OCI-LY7 (cell line): ENCODE data around the gene KDELR1. TPM values are rescaled to one million over a fixed set of nuclear protein-coding genes. Genes with fewer than 3 reads are reported as not detected.

Source experiments
- BruUV-seq: library from RNA; stranded (reverse); fragments of 400-500 nt; replicated peaks from 2 replicates; lab custom pipeline; 2021; lab: Mats Ljungman, UMichigan
- CTCF ChIA-PET: fragments of 300-600 bp; sonication (Branson Sonifier 250); formaldehyde crosslinking; loops from one replicate; lab custom pipeline; 2022; ENCODE audit warnings: antibody characterized with exemption; ENCODE audit not compliant: unreplicated experiment; lab: Charles Lee
- POLR2A ChIA-PET: fragments of 300-600 bp; sonication (Branson Sonifier 250); formaldehyde crosslinking; loops from one replicate; lab custom pipeline; 2022; ENCODE audit warnings: antibody characterized with exemption; lab: Charles Lee
- DNase-seq: peaks from one replicate; pipeline ENCODE4 v3.0.0-alpha.2; 2015; ENCODE audit warnings: low spot score
- H2AFZ ChIP-seq: fragments of 200-600 bp; sonication (generic), shearing (Covaris generic); 2 replicates; pipeline ENCODE4 v1.6.1; 2014; ENCODE audit warnings: mild to moderate bottlenecking, antibody characterized with exemption, low read length, moderate library complexity
- H3K27ac ChIP-seq: fragments of 200-600 bp; sonication (generic); 2 replicates; pipeline ENCODE4 v1.5.1; 2014; ENCODE audit warnings: mixed run types, low read depth, mild to moderate bottlenecking, moderate library complexity, low read length, inconsistent platforms; ENCODE audit not compliant: poor library complexity, severe bottlenecking
- H3K36me3 ChIP-seq: fragments of 200-600 bp; sonication (generic); 2 replicates; pipeline ENCODE4 v1.6.1; 2014; ENCODE audit warnings: mild to moderate bottlenecking, antibody characterized with exemption, low read length, moderate library complexity, mixed read lengths; ENCODE audit not compliant: insufficient read depth
- H3K4me1 ChIP-seq: fragments of 200-600 bp; sonication (generic); 2 replicates; pipeline ENCODE4 v1.5.1; 2014; ENCODE audit warnings: mild to moderate bottlenecking, low read length; ENCODE audit not compliant: insufficient read depth, poor library complexity, severe bottlenecking
- H3K4me2 ChIP-seq: fragments of 200-600 bp; sonication (generic); 2 replicates; pipeline ENCODE4 v1.6.1; 2014; ENCODE audit warnings: mild to moderate bottlenecking, low read length
- H3K4me3 ChIP-seq: fragments of 200-600 bp; sonication (generic); 2 replicates; pipeline ENCODE4 v1.5.1; 2014; ENCODE audit warnings: mild to moderate bottlenecking, low read depth, low read length; ENCODE audit not compliant: poor library complexity, severe bottlenecking
- H3K79me2 ChIP-seq: fragments of 200-600 bp; sonication (generic); 2 replicates; pipeline ENCODE4 v1.6.1; 2016; ENCODE audit warnings: low read depth, mild to moderate bottlenecking, low read length, moderate library complexity, mixed read lengths; ENCODE audit not compliant: insufficient read depth
- H3K9me2 ChIP-seq: fragments of 200-600 bp; sonication (generic); 2 replicates; pipeline ENCODE4 v1.6.1; 2016; ENCODE audit warnings: mild to moderate bottlenecking, low read length, mixed read lengths; ENCODE audit not compliant: insufficient read depth
- H3K9me3 ChIP-seq: fragments of 200-600 bp; sonication (generic); 2 replicates; pipeline ENCODE4 v1.6.1; 2014; ENCODE audit warnings: mild to moderate bottlenecking, mixed run types, low read length, mixed read lengths
- H4K20me1 ChIP-seq: fragments of 200-600 bp; sonication (generic); 2 replicates; pipeline ENCODE4 v1.6.1; 2014; ENCODE audit warnings: mild to moderate bottlenecking, antibody characterized with exemption, low read length, moderate library complexity, mixed read lengths; ENCODE audit not compliant: insufficient read depth
- EZH2phosphoT487 ChIP-seq: fragments of 200-600 bp; sonication (generic); IDR thresholded peaks from 2 replicates; pipeline ENCODE4 v1.6.1; 2018; ENCODE audit warnings: low read depth, borderline replicate concordance, mild to moderate bottlenecking, mixed run types, antibody characterized with exemption, low read length, moderate library complexity, mixed read lengths
- intact Hi-C: fragments of 100-400 bp; cut with micrococcal nuclease; formaldehyde crosslinking; loops from one replicate; pipeline ENCODE4 v1.10.0; 2022; ENCODE audit not compliant: unreplicated experiment
- total RNA-seq, 2 experiments: library from RNA; depleted of rRNA in 1 of 2; stranded (reverse); fragments of >200 nt in 1 of 2; shearing (Covaris generic) in 1 of 2; gene quantifications; 2 replicates each; pipeline ENCODE4 v1.2.3, GENCODE V29; 2014 to 2022
- TF ChIP-seq, protein P1 (sequence below): fragments of 200-600 bp; sonication (generic); conservative IDR thresholded peaks from 2 replicates; pipeline ENCODE4 v1.5.1; 2014; ENCODE audit warnings: mild to moderate bottlenecking, antibody characterized with exemption, low read length, moderate library complexity, mixed read lengths

The KDELR1 gene
- total RNA-seq, 2 experiments from 2014 or later: 38.8 to 63.8 TPM

DNA sequence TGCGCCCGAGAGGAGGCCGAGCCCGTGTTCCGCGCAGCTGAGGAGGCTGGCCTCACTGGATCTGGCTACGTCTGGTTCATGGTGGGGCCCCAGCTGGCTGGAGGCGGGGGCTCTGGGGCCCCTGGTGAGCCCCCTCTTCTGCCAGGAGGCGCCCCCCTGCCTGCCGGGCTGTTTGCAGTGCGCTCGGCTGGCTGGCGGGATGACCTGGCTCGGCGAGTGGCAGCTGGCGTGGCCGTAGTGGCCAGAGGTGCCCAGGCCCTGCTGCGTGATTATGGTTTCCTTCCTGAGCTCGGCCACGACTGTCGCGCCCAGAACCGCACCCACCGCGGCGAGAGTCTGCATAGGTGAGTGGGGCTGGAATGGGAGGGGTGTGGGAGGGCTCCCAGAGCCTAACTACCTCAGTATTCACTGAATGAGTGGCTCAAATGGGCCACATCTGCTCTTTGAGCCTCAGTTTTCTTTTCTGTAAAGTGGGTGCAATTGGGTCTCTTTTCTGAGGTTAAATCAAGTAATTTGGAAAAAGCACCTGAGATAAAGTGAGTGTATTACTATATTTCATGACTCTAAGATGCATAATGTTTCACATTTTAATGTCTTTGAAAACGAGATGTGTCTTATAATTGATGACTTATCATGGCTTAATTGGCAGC, 13.8 kb upstream of the KDELR1 start:
- no peak for TF ChIP-seq EZH2phosphoT487
- H3K9me3 ChIP-seq: no peaks in the 10 kb centered on the region
- DNase-seq: no peak
- BruUV-seq: no TSS peak
- no peak overlapping the region for H2AFZ ChIP-seq
- ChIA-PET CTCF (no interaction called here), POLR2A (no interaction called here)
- H3K79me2 ChIP-seq: no peaks in the 10 kb centered on the region
- no peak overlapping the region for H3K4me2 ChIP-seq
- no peaks in the 10 kb centered on the region for H3K36me3 ChIP-seq
- no peaks in the 10 kb centered on the region for H3K9me2 ChIP-seq
- H3K27ac ChIP-seq: no peak overlapping the region
- no peak overlapping the region for H3K4me3 ChIP-seq
- intact Hi-C loops: no loop called here
- H4K20me1 ChIP-seq: no peaks in the 10 kb centered on the region
- H3K4me1 ChIP-seq: peaks cover 16% of the 10 kb centered on the region

DNA sequence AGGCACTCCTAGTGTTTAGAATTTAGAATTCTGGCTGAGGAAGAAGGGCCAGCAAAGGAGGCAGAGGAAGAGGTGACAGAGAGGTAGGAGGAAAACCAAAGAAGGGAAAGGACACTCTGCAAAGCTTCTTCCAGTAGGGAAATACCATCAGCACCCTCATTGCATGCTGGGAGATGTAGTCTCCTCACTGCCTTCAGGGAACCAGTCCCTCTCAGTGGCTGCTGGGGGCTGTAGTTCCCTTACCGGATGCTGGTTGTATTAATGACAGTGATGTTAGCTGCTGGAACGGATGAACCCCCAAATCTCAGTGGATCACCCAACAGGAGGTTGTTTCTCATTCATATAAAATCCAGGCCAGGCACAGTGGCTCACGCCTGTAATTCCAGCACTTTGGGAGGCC, 12.3 kb upstream of the KDELR1 start:
- no peak overlapping the region for H3K27ac ChIP-seq
- no peaks in the 10 kb centered on the region for H3K36me3 ChIP-seq
- POLR2A ChIA-PET: interaction anchor here (0.7 kb wide), 1 partner anchor 42 kb away, joined by 3 read pairs; no protein-coding TSS in a partner anchor
- H2AFZ ChIP-seq: peak overlapping the region; percentile 91
- H3K4me3 ChIP-seq: no peak overlapping the region
- H3K9me2 ChIP-seq: no peaks in the 10 kb centered on the region
- CTCF ChIA-PET: no interaction called here
- BruUV-seq: no TSS peak
- intact Hi-C loops: no loop called here
- no peaks in the 10 kb centered on the region for H3K79me2 ChIP-seq
- no peaks in the 10 kb centered on the region for H4K20me1 ChIP-seq
- 0 out of 2 replicates have a peak overlapping the region, but pooled peaks have one; percentile 9 for H3K4me2 ChIP-seq
- peaks cover 29% of the 10 kb centered on the region for H3K4me1 ChIP-seq
- H3K9me3 ChIP-seq: no peaks in the 10 kb centered on the region
- peak; percentile 80 for DNase-seq
- TF ChIP-seq, protein P1, sequence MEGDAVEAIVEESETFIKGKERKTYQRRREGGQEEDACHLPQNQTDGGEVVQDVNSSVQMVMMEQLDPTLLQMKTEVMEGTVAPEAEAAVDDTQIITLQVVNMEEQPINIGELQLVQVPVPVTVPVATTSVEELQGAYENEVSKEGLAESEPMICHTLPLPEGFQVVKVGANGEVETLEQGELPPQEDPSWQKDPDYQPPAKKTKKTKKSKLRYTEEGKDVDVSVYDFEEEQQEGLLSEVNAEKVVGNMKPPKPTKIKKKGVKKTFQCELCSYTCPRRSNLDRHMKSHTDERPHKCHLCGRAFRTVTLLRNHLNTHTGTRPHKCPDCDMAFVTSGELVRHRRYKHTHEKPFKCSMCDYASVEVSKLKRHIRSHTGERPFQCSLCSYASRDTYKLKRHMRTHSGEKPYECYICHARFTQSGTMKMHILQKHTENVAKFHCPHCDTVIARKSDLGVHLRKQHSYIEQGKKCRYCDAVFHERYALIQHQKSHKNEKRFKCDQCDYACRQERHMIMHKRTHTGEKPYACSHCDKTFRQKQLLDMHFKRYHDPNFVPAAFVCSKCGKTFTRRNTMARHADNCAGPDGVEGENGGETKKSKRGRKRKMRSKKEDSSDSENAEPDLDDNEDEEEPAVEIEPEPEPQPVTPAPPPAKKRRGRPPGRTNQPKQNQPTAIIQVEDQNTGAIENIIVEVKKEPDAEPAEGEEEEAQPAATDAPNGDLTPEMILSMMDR: no peak
- no peak for TF ChIP-seq EZH2phosphoT487

DNA sequence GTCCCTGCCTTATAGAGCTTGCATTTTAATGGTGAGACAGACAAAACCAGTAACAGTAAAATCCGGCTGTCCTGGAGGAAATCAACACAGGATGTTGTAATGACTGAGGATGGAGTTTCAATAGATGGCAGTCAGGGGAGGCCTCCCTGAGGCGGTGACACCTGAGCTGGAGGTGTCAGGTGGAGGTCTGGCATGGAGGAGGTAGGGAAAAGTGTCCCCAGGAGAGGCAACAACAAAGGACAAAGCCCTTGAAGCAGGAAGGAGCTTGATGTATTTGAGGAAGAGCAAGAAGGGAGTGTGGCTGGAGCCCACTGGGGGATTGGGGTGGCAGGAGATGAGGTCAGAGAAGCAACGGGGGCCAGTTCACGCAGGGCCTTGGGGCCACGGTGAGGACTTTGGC, 9.9 kb upstream of the KDELR1 start:
- Histone ChIP-seq H3K9me3 (no peaks in the 10 kb centered on the region), H3K36me3 (no peaks in the 10 kb centered on the region), H3K27ac (no peak overlapping the region), H3K4me1 (peaks cover 35% of the 10 kb centered on the region), H3K79me2 (no peaks in the 10 kb centered on the region), H2AFZ (no peak overlapping the region), H4K20me1 (no peaks in the 10 kb centered on the region), H3K4me2 (no peak overlapping the region), H3K9me2 (no peaks in the 10 kb centered on the region), H3K4me3 (no peak overlapping the region)
- DNase-seq: no peak
- no TSS peak for BruUV-seq
- TF ChIP-seq, protein P1: no peak
- no peak for TF ChIP-seq EZH2phosphoT487
- intact Hi-C loops: no loop called here
- ChIA-PET POLR2A (no interaction called here), CTCF (no interaction called here)
